ENCODE data around the gene PTPN4. TPM values are rescaled to one million over a fixed set of nuclear protein-coding genes. Genes with fewer than 3 reads are reported as not detected.

Gene PTPN4
- total RNA-seq, 1 donor, result 19.5 TPM

DNA sequence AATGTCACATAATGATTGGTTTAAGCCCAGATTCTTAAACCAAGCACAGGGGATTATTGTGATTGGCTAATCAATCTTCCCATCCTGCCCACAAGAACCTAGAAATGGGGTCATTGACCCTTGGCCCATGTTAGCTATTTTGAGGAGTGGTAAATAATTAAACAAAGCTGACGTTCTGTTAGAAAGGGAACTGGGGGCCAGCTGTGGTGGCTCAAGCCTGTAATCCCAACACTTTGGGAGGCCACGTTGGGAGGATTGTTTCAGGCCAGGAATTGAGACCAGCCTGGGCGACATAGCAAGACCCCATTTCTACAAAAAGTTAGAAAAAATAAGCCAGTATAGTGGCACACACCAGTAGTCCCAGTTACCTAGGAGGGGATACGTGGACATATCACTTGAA is 37.8 kb upstream of the PTPN4 start:
- no peak overlapping the region for H3K27ac ChIP-seq (ENCODE audit: low read depth, low read length)
- no peak for DNase-seq (ENCODE audit: insufficient read length, low spot score, missing footprints)

DNA sequence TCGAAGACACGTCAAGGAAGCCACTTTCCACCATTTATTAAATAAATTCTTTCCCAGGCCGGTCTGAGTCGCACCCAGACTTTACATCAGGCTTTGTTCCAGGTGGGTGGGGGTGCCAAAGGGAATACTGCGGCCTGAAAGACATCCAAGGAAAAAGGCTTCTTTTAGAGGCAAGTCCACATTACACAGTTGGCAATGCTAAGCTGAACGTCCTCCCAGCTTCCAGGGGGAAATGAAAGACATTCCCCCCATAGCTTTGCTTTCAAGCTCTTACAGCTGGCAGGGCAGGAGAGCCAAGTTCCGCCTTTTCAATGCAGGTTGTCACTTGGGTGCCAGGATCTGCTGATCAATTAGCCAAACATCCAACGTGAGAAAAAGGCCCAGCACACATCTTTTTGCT is 36.5 kb upstream of the PTPN4 start:
- TF ChIP-seq, protein P1, sequence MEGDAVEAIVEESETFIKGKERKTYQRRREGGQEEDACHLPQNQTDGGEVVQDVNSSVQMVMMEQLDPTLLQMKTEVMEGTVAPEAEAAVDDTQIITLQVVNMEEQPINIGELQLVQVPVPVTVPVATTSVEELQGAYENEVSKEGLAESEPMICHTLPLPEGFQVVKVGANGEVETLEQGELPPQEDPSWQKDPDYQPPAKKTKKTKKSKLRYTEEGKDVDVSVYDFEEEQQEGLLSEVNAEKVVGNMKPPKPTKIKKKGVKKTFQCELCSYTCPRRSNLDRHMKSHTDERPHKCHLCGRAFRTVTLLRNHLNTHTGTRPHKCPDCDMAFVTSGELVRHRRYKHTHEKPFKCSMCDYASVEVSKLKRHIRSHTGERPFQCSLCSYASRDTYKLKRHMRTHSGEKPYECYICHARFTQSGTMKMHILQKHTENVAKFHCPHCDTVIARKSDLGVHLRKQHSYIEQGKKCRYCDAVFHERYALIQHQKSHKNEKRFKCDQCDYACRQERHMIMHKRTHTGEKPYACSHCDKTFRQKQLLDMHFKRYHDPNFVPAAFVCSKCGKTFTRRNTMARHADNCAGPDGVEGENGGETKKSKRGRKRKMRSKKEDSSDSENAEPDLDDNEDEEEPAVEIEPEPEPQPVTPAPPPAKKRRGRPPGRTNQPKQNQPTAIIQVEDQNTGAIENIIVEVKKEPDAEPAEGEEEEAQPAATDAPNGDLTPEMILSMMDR (IDR thresholded peaks at IDR 0.05; ENCODE audit: extremely low read depth, low read depth, low read length), result no peak
- Histone ChIP-seq H2AFZ (ENCODE audit: low read length) (no peak overlapping the region), H3K79me2 (ENCODE audit: insufficient read depth, low read length) (no peaks in the 10 kb centered on the region), H3K27me3 (ENCODE audit: insufficient read depth, low read length) (peaks cover 8% of the 10 kb centered on the region), H3K36me3 (ENCODE audit: insufficient read depth, low read length) (no peaks in the 10 kb centered on the region), H3K27ac (ENCODE audit: low read depth, low read length) (no peak overlapping the region), H3K4me3 (ENCODE audit: insufficient read depth, low read length) (no peak overlapping the region), H3K4me2 (ENCODE audit: insufficient read depth, low read length) (no peak overlapping the region), H4K20me1 (ENCODE audit: insufficient read depth, low read length) (no peaks in the 10 kb centered on the region), H3K4me1 (ENCODE audit: insufficient read depth, low read length) (no peaks in the 10 kb centered on the region), H3K9me3 (ENCODE audit: low read depth, low read length) (peaks cover 2% of the 10 kb centered on the region)
- no peak for DNase-seq (ENCODE audit: insufficient read length, low spot score, missing footprints)

More for the DNA sequence above, 37.8 kb upstream of the PTPN4 start:
- H3K4me3 ChIP-seq (ENCODE audit: insufficient read depth, low read length), result no peak overlapping the region
- no peak overlapping the region for H2AFZ ChIP-seq (ENCODE audit: low read length)
- peaks cover 2% of the 10 kb centered on the region for H3K9me3 ChIP-seq (ENCODE audit: low read depth, low read length)
- H3K27me3 ChIP-seq (ENCODE audit: insufficient read depth, low read length), result peaks cover 8% of the 10 kb centered on the region
- H3K4me2 ChIP-seq (ENCODE audit: insufficient read depth, low read length), result no peak overlapping the region
- TF ChIP-seq, protein P1 (IDR thresholded peaks at IDR 0.05; ENCODE audit: extremely low read depth, low read depth, low read length), result no peak
- no peaks in the 10 kb centered on the region for H3K4me1 ChIP-seq (ENCODE audit: insufficient read depth, low read length)
- no peaks in the 10 kb centered on the region for H3K36me3 ChIP-seq (ENCODE audit: insufficient read depth, low read length)
- no peaks in the 10 kb centered on the region for H4K20me1 ChIP-seq (ENCODE audit: insufficient read depth, low read length)
- no peaks in the 10 kb centered on the region for H3K79me2 ChIP-seq (ENCODE audit: insufficient read depth, low read length)

DNA sequence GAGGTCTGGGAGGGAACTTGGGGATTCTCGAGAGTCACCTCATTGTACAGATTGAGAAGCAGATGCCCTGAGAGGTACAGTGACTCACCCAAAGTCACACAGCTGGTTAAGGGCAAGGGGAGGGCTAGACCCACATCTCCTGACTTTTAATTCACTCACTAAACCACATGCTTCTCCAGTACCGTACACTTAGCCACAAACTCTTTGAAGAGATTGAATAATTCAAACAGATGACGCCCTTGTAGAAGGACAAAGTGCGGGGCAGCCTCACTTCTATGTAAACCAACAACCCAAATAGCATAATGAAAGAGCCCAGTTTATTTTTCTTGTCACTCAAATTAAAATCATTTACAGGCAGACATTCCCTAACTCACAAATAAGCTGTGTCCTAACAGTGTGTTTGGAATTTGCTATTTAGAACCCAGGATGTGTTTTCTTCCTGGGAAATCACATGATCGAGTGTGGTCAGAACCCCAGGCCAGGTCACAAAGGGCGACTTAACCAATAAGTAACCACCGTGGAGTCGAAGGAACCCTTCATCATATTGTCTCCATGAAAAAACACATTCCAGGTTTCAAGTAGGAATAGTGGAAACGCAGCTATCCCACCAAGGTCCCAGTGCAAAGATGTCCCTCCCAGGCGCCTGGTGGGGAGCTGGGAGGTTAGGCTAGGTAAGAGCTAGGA is 35.8 kb upstream of the PTPN4 start:
- Histone ChIP-seq H3K79me2 (ENCODE audit: insufficient read depth, low read length) (no peaks in the 10 kb centered on the region), H3K4me2 (ENCODE audit: insufficient read depth, low read length) (no peak overlapping the region), H3K9me3 (ENCODE audit: low read depth, low read length) (peaks cover 2% of the 10 kb centered on the region), H2AFZ (ENCODE audit: low read length) (no peak overlapping the region), H3K4me3 (ENCODE audit: insufficient read depth, low read length) (no peak overlapping the region), H3K27me3 (ENCODE audit: insufficient read depth, low read length) (peaks cover 3% of the 10 kb centered on the region), H3K4me1 (ENCODE audit: insufficient read depth, low read length) (no peaks in the 10 kb centered on the region), H4K20me1 (ENCODE audit: insufficient read depth, low read length) (no peaks in the 10 kb centered on the region), H3K27ac (ENCODE audit: low read depth, low read length) (no peak overlapping the region), H3K36me3 (ENCODE audit: insufficient read depth, low read length) (no peaks in the 10 kb centered on the region)
- no peak for DNase-seq (ENCODE audit: insufficient read length, low spot score, missing footprints)
- TF ChIP-seq, protein P1 (IDR thresholded peaks at IDR 0.05; ENCODE audit: extremely low read depth, low read depth, low read length), result no peak

DNA sequence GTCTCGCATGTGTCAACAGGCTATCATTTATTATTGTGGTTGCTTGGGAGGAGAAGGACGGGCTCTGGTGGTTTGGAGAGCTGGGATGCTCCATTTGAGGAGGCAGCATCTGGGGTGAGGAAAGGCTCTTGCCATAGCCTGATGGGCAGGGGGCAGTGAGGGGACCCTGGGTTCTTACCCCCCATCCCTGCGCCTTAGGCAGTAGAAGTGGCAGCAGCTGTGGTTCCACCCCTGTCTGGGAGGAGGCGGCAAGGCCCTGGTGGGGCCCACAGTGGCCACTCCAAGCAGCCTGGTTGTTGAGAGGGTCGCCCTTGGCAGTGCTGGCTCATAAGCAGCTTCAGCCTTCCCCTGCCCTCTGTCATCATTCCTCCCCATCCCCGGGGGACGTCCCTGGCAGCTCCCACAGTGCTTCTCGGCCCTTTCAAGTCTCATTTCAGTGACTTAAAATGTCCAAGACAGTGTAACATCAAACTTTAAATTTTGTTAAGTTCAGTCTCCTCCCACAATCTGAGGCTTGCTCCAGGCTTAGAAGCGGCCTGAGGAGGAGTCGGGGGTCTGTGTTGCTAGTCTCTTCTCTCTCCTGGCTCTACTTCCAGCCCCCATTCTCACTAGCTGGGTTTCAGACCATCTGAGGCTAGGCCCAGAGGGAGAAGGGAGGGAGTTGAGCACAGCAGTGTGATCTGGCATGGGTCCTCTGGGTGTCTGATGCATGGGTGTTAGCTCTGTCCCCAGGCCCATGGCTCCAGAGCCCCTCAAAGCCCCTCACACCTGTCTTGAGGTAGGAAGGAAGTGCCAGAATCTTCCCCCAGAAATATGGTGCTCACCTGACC is 34.9 kb upstream of the PTPN4 start:
- no peaks in the 10 kb centered on the region for H3K36me3 ChIP-seq (ENCODE audit: insufficient read depth, low read length)
- no peaks in the 10 kb centered on the region for H3K79me2 ChIP-seq (ENCODE audit: insufficient read depth, low read length)

More for the DNA sequence above, 34.9 kb upstream of the PTPN4 start:
- H3K27ac ChIP-seq (ENCODE audit: low read depth, low read length), result no peak overlapping the region
- H4K20me1 ChIP-seq (ENCODE audit: insufficient read depth, low read length), result no peaks in the 10 kb centered on the region
- no peak overlapping the region for H3K4me3 ChIP-seq (ENCODE audit: insufficient read depth, low read length)
- no peaks in the 10 kb centered on the region for H3K4me1 ChIP-seq (ENCODE audit: insufficient read depth, low read length)
- peaks cover 2% of the 10 kb centered on the region for H3K9me3 ChIP-seq (ENCODE audit: low read depth, low read length)
- H2AFZ ChIP-seq (ENCODE audit: low read length), result no peak overlapping the region
- no peak overlapping the region for H3K4me2 ChIP-seq (ENCODE audit: insufficient read depth, low read length)
- no peak for DNase-seq (ENCODE audit: insufficient read length, low spot score, missing footprints)
- TF ChIP-seq, protein P1 (IDR thresholded peaks at IDR 0.05; ENCODE audit: extremely low read depth, low read depth, low read length), result no peak
- H3K27me3 ChIP-seq (ENCODE audit: insufficient read depth, low read length), result peaks cover 4% of the 10 kb centered on the region

All from osteoblast (primary cell).